H9 (cell line): Measurements from ENCODE around the gene MADCAM1. TPM values are rescaled to one million over a fixed set of nuclear protein-coding genes. Genes with fewer than 3 reads are reported as not detected.

Experiments
- DNase-seq: peaks from one replicate; pipeline ENCODE4 v3.0.0-alpha.2; 2017
- H2AFZ ChIP-seq: one replicate; pipeline ENCODE4 v1.6.1; 2013; ENCODE audit warnings: mild to moderate bottlenecking, low read length, control low read depth, moderate library complexity
- H2AK5ac ChIP-seq: 2 replicates; pipeline ENCODE4 v1.6.1; 2013; ENCODE audit warnings: low read length, control low read depth, mixed read lengths; ENCODE audit not compliant: insufficient read length
- H2BK120ac ChIP-seq: one replicate; pipeline ENCODE4 v1.6.1; 2013; ENCODE audit warnings: low read depth, mild to moderate bottlenecking, low read length, control low read depth, inconsistent platforms; ENCODE audit not compliant: poor library complexity, severe bottlenecking
- H2BK12ac ChIP-seq: 2 replicates; pipeline ENCODE4 v1.6.1; 2013; ENCODE audit warnings: low read length, control low read depth, mixed read lengths, low read depth; ENCODE audit not compliant: insufficient read length
- H2BK15ac ChIP-seq: 2 replicates; pipeline ENCODE4 v1.6.1; 2013; ENCODE audit warnings: low read depth, low read length, control low read depth
- H2BK20ac ChIP-seq: one replicate; pipeline ENCODE4 v1.6.1; 2013; ENCODE audit warnings: low read depth, mild to moderate bottlenecking, low read length, control low read depth, inconsistent platforms; ENCODE audit not compliant: poor library complexity, severe bottlenecking
- H2BK5ac ChIP-seq: 2 replicates; pipeline ENCODE4 v1.6.1; 2013; ENCODE audit warnings: low read length, control low read depth, mixed read lengths; ENCODE audit not compliant: insufficient read length
- H3K14ac ChIP-seq: 2 replicates; pipeline ENCODE4 v1.6.1; 2013; ENCODE audit warnings: low read length, control low read depth; ENCODE audit not compliant: insufficient read depth
- H3K18ac ChIP-seq: 2 replicates; pipeline ENCODE4 v1.6.1; 2013; ENCODE audit warnings: low read depth, mild to moderate bottlenecking, mixed read lengths, low read length, control low read depth; ENCODE audit not compliant: insufficient read length
- H3K23ac ChIP-seq: 2 replicates; pipeline ENCODE4 v1.6.1; 2013; ENCODE audit warnings: low read length, control low read depth, mixed read lengths, low read depth; ENCODE audit not compliant: insufficient read length
- H3K23me2 ChIP-seq: 2 replicates; pipeline ENCODE4 v1.6.1; 2013; ENCODE audit warnings: low read depth, mild to moderate bottlenecking, mixed read lengths, low read length, control low read depth; ENCODE audit not compliant: insufficient read length, poor library complexity, severe bottlenecking
- H3K27ac ChIP-seq: 2 replicates; pipeline ENCODE4 v1.5.1; 2013; ENCODE audit warnings: low read length, control low read depth, mixed read lengths, low read depth; ENCODE audit not compliant: insufficient read length
- H3K27me3 ChIP-seq: 2 replicates; pipeline ENCODE4 v1.6.1; 2013; ENCODE audit warnings: low read length, control low read depth, inconsistent platforms; ENCODE audit not compliant: insufficient read depth
- H3K4ac ChIP-seq: 2 replicates; pipeline ENCODE4 v1.6.1; 2013; ENCODE audit warnings: low read depth, mild to moderate bottlenecking, control low read depth, inconsistent platforms, low read length, moderate library complexity
- H3K4me1 ChIP-seq: 2 replicates; pipeline ENCODE4 v1.6.1; 2013; ENCODE audit warnings: low read length, control low read depth, inconsistent platforms; ENCODE audit not compliant: insufficient read depth
- H3K4me2 ChIP-seq: 2 replicates; pipeline ENCODE4 v1.6.1; 2013; ENCODE audit warnings: low read length, control low read depth, mixed read lengths; ENCODE audit not compliant: insufficient read length, insufficient read depth
- H3K56ac ChIP-seq: 2 replicates; pipeline ENCODE4 v1.6.1; 2013; ENCODE audit warnings: low read depth, mild to moderate bottlenecking, mixed read lengths, low read length, control low read depth; ENCODE audit not compliant: insufficient read length
- H3K79me1 ChIP-seq: 2 replicates; pipeline ENCODE4 v1.6.1; 2013; ENCODE audit warnings: low read depth, mild to moderate bottlenecking, moderate library complexity, low read length, control low read depth, inconsistent platforms; ENCODE audit not compliant: insufficient read depth, poor library complexity, severe bottlenecking
- H3K79me2 ChIP-seq: 2 replicates; pipeline ENCODE4 v1.6.1; 2013; ENCODE audit warnings: low read length, control low read depth, inconsistent platforms; ENCODE audit not compliant: insufficient read depth
- H3K9ac ChIP-seq: 2 replicates; pipeline ENCODE4 v1.6.1; 2013; ENCODE audit warnings: low read length, control low read depth, mixed read lengths; ENCODE audit not compliant: insufficient read length; ENCODE audit errors: extremely low read depth
- H3K9me3 ChIP-seq: one replicate; pipeline ENCODE4 v1.6.1; 2013; ENCODE audit warnings: low read depth, low read length, inconsistent platforms; ENCODE audit not compliant: control insufficient read depth
- H3T11ph ChIP-seq: one replicate; pipeline ENCODE4 v1.6.1; 2013; ENCODE audit warnings: mild to moderate bottlenecking, low read length, control low read depth, inconsistent platforms
- H4K20me1 ChIP-seq: one replicate; pipeline ENCODE4 v1.6.1; 2013; ENCODE audit not compliant: control insufficient read depth, insufficient read length, insufficient read depth
- H4K5ac ChIP-seq: 2 replicates; pipeline ENCODE4 v1.6.1; 2013; ENCODE audit warnings: low read depth, mild to moderate bottlenecking, mixed read lengths, low read length, control low read depth; ENCODE audit not compliant: insufficient read length
- H4K8ac ChIP-seq: replicated peaks from 2 replicates; pipeline ENCODE4 v1.6.1; 2013; ENCODE audit warnings: low read length, control low read depth, mixed read lengths, low read depth; ENCODE audit not compliant: insufficient read length
- H4K91ac ChIP-seq: 2 replicates; pipeline ENCODE4 v1.6.1; 2013; ENCODE audit warnings: low read depth, mild to moderate bottlenecking, moderate library complexity, mixed read lengths, low read length, control low read depth; ENCODE audit not compliant: insufficient read length
- H3K27ac Mint-ChIP-seq, 3 experiments: 2 replicates in 2 of 3; 3 replicates in 1 of 3; pipeline ENCODE4 v1.8.0; 2020 to 2021; ENCODE audit warnings: mixed read lengths in 3 of 3, mild to moderate bottlenecking in 1 of 3, moderate library complexity in 1 of 3
- H3K27me3 Mint-ChIP-seq: 2 replicates; pipeline ENCODE4 v1.8.0; 2021; ENCODE audit warnings: low read depth, mild to moderate bottlenecking, moderate library complexity, mixed read lengths
- H3K36me3 Mint-ChIP-seq, 3 experiments: 2 replicates in 2 of 3; 3 replicates in 1 of 3; pipeline ENCODE4 v1.8.0; 2020 to 2021; ENCODE audit warnings: low read depth in 3 of 3, mixed read lengths in 3 of 3; ENCODE audit not compliant: insufficient read depth in 1 of 3
- H3K4me1 Mint-ChIP-seq, 2 experiments: 2 replicates each; pipeline ENCODE4 v1.8.0; 2020; ENCODE audit warnings: mixed read lengths in 2 of 2
- H3K4me3 Mint-ChIP-seq, 2 experiments: 2 replicates in 1 of 2; 3 replicates in 1 of 2; pipeline ENCODE4 v1.8.0; 2020 to 2021; ENCODE audit warnings: mild to moderate bottlenecking in 2 of 2, mixed read lengths in 2 of 2, moderate library complexity in 1 of 2
- H3K9me3 Mint-ChIP-seq, 2 experiments: 2 replicates in 1 of 2; 3 replicates in 1 of 2; pipeline ENCODE4 v1.8.0; 2020; ENCODE audit warnings: mild to moderate bottlenecking in 2 of 2, mixed read lengths in 2 of 2, moderate library complexity in 1 of 2
- CTCF ChIP-seq: fragments of 200-600 bp; sonication (generic); conservative IDR thresholded peaks from 3 replicates; pipeline ENCODE4 v1.8.0; 2021; ENCODE audit warnings: antibody characterized with exemption, mild to moderate bottlenecking
- WGBS: extraction: QIAGEN DNeasy Blood & Tissue Kit; methylation state at CpG from one replicate; pipeline ENCODE4 v1.1.7; 2013; ENCODE audit warnings: missing lambda C conversion rate, low lambda C conversion rate, mixed read lengths; ENCODE audit not compliant: insufficient read length; ENCODE audit errors: extremely low coverage; 5-methylcytosine and 5-hydroxymethylcytosine counted together
- total RNA-seq: library from RNA; stranded (reverse); gene quantifications from 2 replicates; pipeline ENCODE4 v1.2.1, GENCODE V29; 2021

The MADCAM1 gene
- total RNA-seq, 1 experiment from 2014 or later: 1.2 TPM

- Histone ChIP-seq H4K20me1 (peaks cover 1% of the 10 kb centered on the region), H2BK20ac (no peak overlapping the region), H2BK12ac (no peak overlapping the region), H4K5ac (no peak overlapping the region), H3K4me1 (no peaks in the 10 kb centered on the region), H3K23me2 (peaks cover 6% of the 10 kb centered on the region), H4K91ac (no peak overlapping the region), H3K23ac (no peak overlapping the region), H2BK15ac (no peak overlapping the region), H2BK120ac (no peak overlapping the region), H3K9me3 (no peaks in the 10 kb centered on the region), H3K18ac (no peak overlapping the region), H3T11ph (no peak overlapping the region), H3K27ac (no peak overlapping the region), H3K56ac (no peak overlapping the region), H3K4ac (no peak overlapping the region), H2BK5ac (no peak overlapping the region), H3K79me2 (peaks cover 13% of the 10 kb centered on the region; the same call in 1 of the 2 replicates), H3K27me3 (no peaks in the 10 kb centered on the region), H3K4me2 (no peak overlapping the region), H3K79me1 (peaks cover 8% of the 10 kb centered on the region), H3K9ac (no peak overlapping the region), H3K14ac (no peak overlapping the region; the same call in 1 of the 2 replicates), H2AK5ac (no peak overlapping the region), H2AFZ (no peak overlapping the region), H4K8ac (no peak overlapping the region)
- peaks cover 13 to 29% (median 22%) of the 10 kb centered on the region in 3 experiments for H3K36me3 Mint-ChIP-seq
- no CpG with 5 or more reads among the region's 16 CpGs for WGBS
- H3K27me3 Mint-ChIP-seq: no peaks in the 10 kb centered on the region
- no peaks in the 10 kb centered on the region for H3K9me3 Mint-ChIP-seq
- peaks cover 5 to 12% of the 10 kb centered on the region in 2 experiments for H3K4me1 Mint-ChIP-seq
- H3K4me3 Mint-ChIP-seq: no peak overlapping the region
- TF ChIP-seq CTCF: no peak
- H3K27ac Mint-ChIP-seq: no peak overlapping the region
- peak; percentile 28 for DNase-seq
These were observed 38.9 kb downstream of the MADCAM1 start for GRCh38 chr19:535017-535835.
